Neuron (in vitro differentiated cells): ENCODE results near the gene BLM.
A peak's percentile ranks its signal among the peaks of the same experiment; 100 is the strongest.

Experiments
- H2AFZ ChIP-seq: one replicate; pipeline ENCODE4 v1.6.1; 2013; ENCODE audit warnings: low read depth, mild to moderate bottlenecking, inconsistent platforms, low read length, moderate library complexity
- H3K27me3 ChIP-seq: one replicate; pipeline ENCODE4 v1.6.1; 2013; ENCODE audit warnings: low read length; ENCODE audit not compliant: insufficient read depth
- H3K36me3 ChIP-seq: one replicate; pipeline ENCODE4 v1.6.1; 2013; ENCODE audit warnings: low read length; ENCODE audit not compliant: insufficient read depth
- H3K4me1 ChIP-seq: one replicate; pipeline ENCODE4 v1.6.1; 2013; ENCODE audit warnings: low read length; ENCODE audit not compliant: insufficient read depth
- H3K4me3 ChIP-seq: 2 replicates; pipeline ENCODE4 v1.5.1; 2013; ENCODE audit warnings: mild to moderate bottlenecking, low read length, moderate library complexity
- H3K9me3 ChIP-seq: one replicate; pipeline ENCODE4 v1.6.1; 2013; ENCODE audit warnings: low read length

Gene BLM

DNA sequence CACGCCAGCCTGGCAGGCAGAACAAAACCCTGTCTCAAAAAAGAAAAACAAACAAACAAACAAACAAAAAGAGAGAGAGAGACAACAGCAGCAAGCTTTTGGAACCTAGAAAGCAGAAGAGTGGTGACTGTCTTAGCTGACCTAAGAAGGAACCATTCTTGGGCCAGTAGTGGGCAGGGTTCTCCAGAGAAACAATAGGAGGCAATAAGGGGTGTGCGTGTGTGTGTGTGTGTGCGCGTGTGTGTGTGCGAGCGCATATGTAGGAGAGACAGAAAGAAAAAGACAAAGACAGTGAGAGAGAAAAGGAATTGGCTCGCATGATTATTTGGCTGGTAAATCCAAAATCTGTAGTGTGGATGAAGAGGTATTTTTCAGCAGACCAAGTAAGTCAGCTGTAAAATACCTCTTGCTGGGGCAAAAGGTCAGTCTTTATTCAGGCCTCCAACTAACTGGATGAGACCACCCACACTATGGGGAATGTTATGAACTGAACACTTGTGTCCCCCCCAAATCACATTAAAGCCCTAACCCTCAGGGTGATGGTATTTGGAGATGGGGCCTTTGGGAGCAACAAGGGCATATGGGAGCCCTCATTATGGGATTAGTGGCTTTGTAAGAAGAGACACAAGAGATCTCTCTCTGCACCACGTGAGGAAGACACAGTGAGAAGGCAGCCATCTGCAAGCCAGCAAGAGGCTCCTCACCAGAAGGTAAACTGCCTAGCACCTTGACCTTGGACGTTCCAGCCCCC is 15.1 kb upstream of the BLM start:
- no peak overlapping the region for H2AFZ ChIP-seq
- H3K27me3 ChIP-seq: no peaks in the 10 kb centered on the region
- H3K4me3 ChIP-seq: no peak overlapping the region
- peaks cover 8% of the 10 kb centered on the region for H3K9me3 ChIP-seq
- H3K36me3 ChIP-seq: peaks cover 12% of the 10 kb centered on the region
- H3K4me1 ChIP-seq: no peaks in the 10 kb centered on the region

DNA sequence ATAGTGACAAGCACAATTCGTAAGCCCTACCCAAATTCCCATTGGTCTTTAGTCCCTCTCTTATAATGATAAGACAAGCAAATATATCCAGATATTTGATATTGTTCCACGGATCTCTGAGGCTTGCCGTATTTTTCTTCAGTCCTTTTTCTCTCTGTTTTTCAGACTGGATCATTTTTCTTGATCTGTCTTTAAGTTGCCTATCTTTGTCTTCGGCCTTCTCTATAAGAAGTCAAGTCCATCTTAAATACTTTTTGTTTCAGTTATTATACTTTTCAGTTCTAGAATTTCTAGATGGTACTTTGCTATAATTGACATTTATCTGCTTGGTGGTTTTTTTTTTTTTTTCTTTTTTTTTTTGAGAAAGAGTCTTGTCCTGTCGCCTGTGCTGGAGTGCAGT is 13.7 kb upstream of the BLM start:
- H3K27me3 ChIP-seq: no peaks in the 10 kb centered on the region
- H3K4me1 ChIP-seq: no peaks in the 10 kb centered on the region
- peaks cover 8% of the 10 kb centered on the region for H3K9me3 ChIP-seq
- no peak overlapping the region for H2AFZ ChIP-seq
- peaks cover 12% of the 10 kb centered on the region for H3K36me3 ChIP-seq
- H3K4me3 ChIP-seq: no peak overlapping the region

DNA sequence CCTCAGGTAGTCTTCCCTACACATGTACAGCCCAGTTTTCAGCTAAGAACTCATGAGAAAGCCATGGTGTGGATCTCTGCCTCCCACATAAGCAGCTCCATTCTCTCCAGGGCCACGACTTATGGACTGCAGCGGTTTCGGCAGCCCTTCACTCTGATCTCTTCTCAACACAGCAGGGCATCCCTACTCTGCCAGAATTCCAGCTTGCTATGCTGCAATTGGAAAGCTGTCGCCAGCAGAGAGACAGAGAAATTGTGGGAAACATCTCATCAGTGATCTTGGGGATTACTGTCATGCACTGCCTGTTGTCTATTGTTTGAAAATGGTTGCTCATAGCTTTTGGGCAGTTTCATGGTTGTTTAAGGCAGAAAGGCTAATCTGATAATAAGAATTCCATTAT is 11.9 kb upstream of the BLM start:
- Histone ChIP-seq H3K4me3 (no peak overlapping the region), H3K4me1 (no peaks in the 10 kb centered on the region), H3K27me3 (no peaks in the 10 kb centered on the region), H3K9me3 (peaks cover 8% of the 10 kb centered on the region), H3K36me3 (peaks cover 12% of the 10 kb centered on the region), H2AFZ (no peak overlapping the region)

DNA sequence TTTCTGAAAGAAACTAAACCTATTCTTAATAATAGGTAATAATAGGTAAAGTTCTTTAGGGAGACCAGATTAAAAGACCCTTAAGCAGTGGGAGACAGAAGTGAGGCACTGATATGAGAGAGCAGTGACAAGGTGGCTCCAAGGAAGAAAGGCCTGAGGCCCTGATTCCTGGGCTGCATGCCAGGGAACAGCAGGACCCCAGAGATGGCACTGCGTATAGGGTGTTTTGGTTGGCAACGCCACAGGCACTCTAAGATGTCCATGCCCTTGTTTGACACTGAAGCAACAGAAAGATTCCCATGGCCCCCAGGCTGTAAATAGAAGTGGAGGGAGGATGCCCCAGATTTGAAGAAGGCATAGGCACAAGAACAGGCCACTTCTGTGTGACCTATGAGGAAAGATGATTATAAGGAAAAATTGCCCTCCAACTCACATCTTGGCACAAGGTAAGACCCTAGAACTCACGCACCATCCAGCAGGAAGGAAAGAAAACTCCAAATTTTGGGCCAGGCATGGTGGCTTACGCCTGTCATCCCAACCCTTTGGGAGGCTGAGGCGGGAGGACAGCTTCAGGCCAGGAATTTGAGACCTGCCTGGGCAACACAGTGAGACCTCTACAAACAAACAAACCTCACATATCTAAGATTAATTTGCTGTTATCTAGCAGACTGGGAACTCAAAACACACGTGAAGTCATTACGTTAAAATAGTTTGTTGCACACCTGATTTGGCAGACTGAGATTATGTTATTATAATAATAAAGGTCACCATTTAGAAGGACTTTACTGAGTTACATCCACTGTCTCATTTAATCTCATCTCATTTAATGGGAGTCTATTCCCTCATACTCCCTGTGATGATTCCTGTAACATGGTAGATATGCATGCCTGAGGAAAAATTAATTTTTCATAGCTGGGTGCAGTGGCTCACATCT is 10.5 kb upstream of the BLM start:
- H3K36me3 ChIP-seq: peaks cover 19% of the 10 kb centered on the region
- H3K9me3 ChIP-seq: peaks cover 8% of the 10 kb centered on the region
- no peaks in the 10 kb centered on the region for H3K27me3 ChIP-seq
- no peak overlapping the region for H3K4me3 ChIP-seq
- no peak overlapping the region for H2AFZ ChIP-seq
- no peaks in the 10 kb centered on the region for H3K4me1 ChIP-seq

DNA sequence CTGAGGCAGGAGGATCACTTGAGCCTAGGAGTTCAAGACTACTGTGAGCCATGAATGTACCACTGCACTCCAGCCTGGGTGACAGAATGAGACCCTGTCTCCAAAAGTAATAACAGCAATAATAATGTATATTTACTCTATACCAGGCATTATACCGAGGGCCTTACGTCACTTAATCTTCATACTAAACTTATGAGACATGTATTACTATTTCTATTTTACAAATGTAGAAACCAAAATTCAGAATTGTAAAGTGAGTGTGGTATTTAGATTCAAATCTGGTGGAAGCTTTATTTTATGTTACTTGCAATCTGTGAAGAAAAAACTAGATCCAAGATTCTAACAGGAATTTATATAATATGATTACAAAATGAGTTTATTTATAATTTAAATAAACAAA is 9.7 kb upstream of the BLM start:
- Histone ChIP-seq H2AFZ (no peak overlapping the region), H3K4me3 (no peak overlapping the region), H3K4me1 (no peaks in the 10 kb centered on the region), H3K9me3 (peaks cover 8% of the 10 kb centered on the region), H3K36me3 (peaks cover 19% of the 10 kb centered on the region), H3K27me3 (no peaks in the 10 kb centered on the region)

DNA sequence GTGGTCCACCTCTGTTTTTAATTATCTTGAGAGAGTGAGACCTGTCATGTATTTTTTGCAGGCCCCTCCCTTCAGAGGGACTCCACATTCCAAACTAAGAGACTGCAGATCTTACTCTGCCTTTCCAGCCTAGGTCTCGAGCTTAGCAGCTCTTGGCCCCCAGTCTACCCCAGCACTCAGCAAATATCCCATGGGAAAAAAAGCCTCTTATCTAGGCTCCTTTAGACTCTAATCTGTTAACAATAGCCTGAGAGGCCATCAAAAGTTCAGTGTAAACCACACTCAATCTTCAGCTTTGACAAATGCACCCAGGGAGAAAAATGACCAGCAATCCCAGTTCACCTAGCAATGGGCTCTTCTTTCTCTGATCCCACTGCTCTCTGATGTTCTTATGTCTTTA is 8.6 kb upstream of the BLM start:
- no peak overlapping the region for H3K4me3 ChIP-seq
- no peak overlapping the region for H2AFZ ChIP-seq
- no peaks in the 10 kb centered on the region for H3K27me3 ChIP-seq
- peaks cover 23% of the 10 kb centered on the region for H3K36me3 ChIP-seq
- H3K9me3 ChIP-seq: peaks cover 5% of the 10 kb centered on the region
- no peaks in the 10 kb centered on the region for H3K4me1 ChIP-seq

DNA sequence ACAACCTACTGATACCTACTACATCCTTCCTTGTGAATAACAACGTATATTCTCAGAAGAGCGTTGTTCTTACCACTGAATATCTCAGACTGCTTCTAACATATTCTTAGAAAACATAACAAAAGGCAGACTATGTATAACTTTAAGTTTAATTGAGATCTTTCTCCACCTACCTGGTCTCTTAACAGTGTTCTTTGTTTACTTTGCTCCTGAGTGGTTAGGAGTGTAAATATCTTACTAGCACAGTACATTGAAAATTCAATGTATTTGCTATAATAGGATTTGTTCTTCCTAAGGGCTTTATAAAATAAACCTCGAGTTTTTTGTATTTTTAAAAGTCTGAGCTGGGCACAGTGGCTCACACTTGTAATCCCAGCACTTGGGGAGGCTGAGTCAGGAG is 7.9 kb upstream of the BLM start:
- Histone ChIP-seq H3K9me3 (peaks cover 3% of the 10 kb centered on the region), H3K4me1 (no peaks in the 10 kb centered on the region), H3K36me3 (peaks cover 23% of the 10 kb centered on the region), H3K27me3 (no peaks in the 10 kb centered on the region), H2AFZ (no peak overlapping the region), H3K4me3 (no peak overlapping the region)

DNA sequence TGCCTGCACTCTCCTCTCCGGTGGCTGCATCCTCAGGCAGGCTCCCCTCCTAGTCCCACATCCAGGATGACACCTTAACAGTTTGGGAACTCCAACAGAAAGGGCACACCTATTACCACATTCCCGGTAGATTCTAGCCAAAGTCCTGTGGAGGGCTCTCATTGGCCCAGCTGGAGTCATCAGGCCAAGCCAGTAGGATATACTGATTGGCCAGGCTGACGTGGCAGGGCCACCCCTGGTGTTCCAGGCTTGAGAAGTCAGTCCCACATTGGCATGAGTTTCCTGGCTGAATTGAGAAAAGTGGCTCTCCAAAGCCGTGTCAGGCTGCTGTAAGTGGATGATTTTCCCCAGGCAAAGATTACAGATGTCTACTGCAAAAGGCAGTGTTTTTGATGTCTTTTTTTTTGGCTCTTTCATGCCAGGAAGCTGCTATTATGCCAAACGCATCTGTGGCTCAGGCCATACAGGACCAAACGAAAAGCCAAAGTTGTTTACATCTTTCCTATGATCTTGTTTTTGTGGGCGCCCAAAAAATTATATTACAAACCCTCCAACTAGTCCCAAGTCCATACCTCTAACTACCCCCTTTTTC is 6.6 kb upstream of the BLM start:
- no peaks in the 10 kb centered on the region for H3K4me1 ChIP-seq
- no peak overlapping the region for H2AFZ ChIP-seq
- no peaks in the 10 kb centered on the region for H3K9me3 ChIP-seq
- H3K36me3 ChIP-seq: peaks cover 17% of the 10 kb centered on the region
- H3K27me3 ChIP-seq: no peaks in the 10 kb centered on the region
- H3K4me3 ChIP-seq: no peak overlapping the region

DNA sequence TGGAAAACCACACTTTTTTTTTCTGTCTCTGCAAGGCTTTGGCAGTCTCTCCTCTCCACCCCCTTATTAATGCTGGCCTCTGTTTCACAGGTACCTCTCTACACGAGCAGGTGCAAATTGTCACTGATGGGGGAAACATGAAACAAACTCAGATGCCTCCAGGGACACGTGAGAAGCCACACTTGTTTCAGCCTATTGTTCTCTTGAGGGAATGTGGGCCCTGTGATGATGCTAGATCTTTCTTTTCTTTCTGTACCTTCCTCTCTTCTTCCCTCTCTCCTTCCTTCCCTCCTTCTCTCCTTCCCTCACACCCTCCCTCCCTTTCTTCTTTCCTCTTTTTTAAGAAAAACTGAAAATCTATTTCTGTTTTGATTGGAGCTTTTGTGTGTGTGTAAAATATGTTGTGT is 5.7 kb upstream of the BLM start:
- H3K36me3 ChIP-seq: peaks cover 15% of the 10 kb centered on the region
- H3K4me3 ChIP-seq: no peak overlapping the region
- H2AFZ ChIP-seq: no peak overlapping the region
- no peaks in the 10 kb centered on the region for H3K9me3 ChIP-seq
- no peaks in the 10 kb centered on the region for H3K27me3 ChIP-seq
- peaks cover 6% of the 10 kb centered on the region for H3K4me1 ChIP-seq

DNA sequence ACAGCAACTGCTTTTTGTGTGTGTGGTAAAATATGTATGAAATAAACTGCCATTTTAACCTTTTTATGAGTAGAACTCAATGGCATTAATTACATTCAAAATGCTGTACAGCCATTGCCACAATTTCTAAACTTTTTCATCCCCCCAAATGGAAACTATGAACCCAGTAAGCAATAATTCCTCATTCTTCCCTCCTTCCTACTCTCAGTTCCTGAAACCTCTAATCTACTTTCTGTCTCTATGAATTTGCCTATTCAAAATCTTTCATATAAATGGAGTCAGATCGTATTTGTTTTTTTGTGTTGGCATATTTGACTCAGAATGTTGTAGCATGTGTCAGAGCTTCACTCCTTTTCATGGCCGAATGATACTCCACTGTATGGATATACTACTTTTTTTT is 5.3 kb upstream of the BLM start:
- Histone ChIP-seq H3K27me3 (no peaks in the 10 kb centered on the region), H3K4me1 (peaks cover 6% of the 10 kb centered on the region), H2AFZ (no peak overlapping the region), H3K4me3 (no peak overlapping the region), H3K9me3 (no peaks in the 10 kb centered on the region), H3K36me3 (peaks cover 12% of the 10 kb centered on the region)

DNA sequence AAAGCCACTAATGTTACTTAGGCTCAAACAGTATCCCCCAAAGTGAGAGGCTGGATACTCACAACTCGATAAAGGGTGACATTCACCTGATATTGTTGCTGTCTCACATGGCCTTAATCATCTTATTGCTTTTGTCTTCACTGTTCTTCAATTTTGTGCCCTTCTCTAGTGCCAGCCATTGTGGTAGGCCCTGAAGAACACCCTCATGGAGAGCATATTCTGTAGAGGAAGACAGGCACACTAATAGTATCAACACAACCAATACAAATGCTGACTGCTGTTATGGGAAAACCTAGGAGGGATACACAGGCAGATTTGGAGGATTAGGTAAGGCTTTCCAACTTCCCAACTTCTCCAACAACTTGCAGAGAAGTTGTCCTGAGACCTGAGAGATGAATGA is 4.1 kb upstream of the BLM start:
- Histone ChIP-seq H3K4me1 (peaks cover 12% of the 10 kb centered on the region), H3K27me3 (no peaks in the 10 kb centered on the region), H3K4me3 (no peak overlapping the region), H2AFZ (no peak overlapping the region), H3K9me3 (no peaks in the 10 kb centered on the region), H3K36me3 (peaks cover 11% of the 10 kb centered on the region)

DNA sequence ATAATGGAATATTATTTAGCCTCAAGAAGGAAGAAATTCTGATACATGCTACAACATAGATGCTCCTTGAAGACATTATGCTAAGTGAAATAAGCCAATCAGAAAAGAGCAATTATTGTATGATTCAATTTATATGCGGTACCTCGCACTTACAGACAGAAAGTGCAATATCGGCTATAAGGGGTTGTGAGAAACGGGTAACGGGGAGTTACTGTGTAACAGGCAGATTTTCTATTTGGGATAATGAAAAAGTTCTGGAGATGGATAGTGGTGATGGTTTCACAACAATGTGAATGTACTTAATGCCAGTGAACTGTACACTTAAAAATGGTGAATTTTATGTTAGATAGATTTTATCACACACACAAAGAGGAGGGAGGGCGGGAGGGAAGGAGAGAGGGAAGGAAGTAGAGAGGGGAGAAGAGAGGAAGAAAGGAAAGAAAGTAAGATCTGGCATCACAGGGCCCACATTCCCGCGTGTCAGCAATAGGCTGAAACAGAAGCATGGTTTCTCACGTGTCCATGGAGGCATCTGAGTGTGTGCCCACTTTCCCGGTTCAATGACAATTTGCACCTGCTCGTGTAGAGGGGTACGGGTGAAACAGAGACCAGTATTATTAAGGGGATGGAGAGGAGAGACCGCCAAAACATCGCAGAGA is 700 bp upstream of the BLM start:
- H3K9me3 ChIP-seq: no peaks in the 10 kb centered on the region
- no peaks in the 10 kb centered on the region for H3K27me3 ChIP-seq
- H2AFZ ChIP-seq: peak overlapping the region; percentile 57
- H3K4me3 ChIP-seq: peak overlapping the region; percentile 69
- peaks cover 11% of the 10 kb centered on the region for H3K36me3 ChIP-seq
- peaks cover 20% of the 10 kb centered on the region for H3K4me1 ChIP-seq

DNA sequence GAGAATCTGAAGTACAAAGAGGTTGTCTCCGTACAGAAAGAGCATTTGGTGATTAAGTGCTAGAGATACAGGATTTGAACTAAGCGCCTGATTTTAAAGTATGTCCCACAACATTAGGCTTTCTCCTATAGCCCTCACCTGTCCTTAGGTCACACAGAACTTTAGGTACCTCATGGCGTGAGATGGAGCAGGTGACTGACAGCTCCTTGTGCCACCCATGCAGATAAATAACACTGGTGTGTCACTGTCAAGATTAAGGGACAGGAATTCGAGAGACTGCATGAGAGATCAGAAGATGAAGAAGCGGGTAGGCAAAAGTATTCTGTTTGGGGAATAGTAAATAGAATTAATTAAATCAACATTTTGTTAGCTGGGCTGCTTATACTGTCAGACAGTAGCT is 1.1 kb downstream of the BLM start:
- no peaks in the 10 kb centered on the region for H3K27me3 ChIP-seq
- peaks cover 8% of the 10 kb centered on the region for H3K36me3 ChIP-seq
- H3K9me3 ChIP-seq: no peaks in the 10 kb centered on the region
- H2AFZ ChIP-seq: no peak overlapping the region
- peak overlapping the region; percentile 69 for H3K4me3 ChIP-seq
- peaks cover 20% of the 10 kb centered on the region for H3K4me1 ChIP-seq
